ENCODE data around the gene CRLF2. TPM values are rescaled to one million over a fixed set of nuclear protein-coding genes. Genes with fewer than 3 reads are reported as not detected.

CRLF2 gene
- total RNA-seq, 1 experiment from 2014 or later = not detected

DNA sequence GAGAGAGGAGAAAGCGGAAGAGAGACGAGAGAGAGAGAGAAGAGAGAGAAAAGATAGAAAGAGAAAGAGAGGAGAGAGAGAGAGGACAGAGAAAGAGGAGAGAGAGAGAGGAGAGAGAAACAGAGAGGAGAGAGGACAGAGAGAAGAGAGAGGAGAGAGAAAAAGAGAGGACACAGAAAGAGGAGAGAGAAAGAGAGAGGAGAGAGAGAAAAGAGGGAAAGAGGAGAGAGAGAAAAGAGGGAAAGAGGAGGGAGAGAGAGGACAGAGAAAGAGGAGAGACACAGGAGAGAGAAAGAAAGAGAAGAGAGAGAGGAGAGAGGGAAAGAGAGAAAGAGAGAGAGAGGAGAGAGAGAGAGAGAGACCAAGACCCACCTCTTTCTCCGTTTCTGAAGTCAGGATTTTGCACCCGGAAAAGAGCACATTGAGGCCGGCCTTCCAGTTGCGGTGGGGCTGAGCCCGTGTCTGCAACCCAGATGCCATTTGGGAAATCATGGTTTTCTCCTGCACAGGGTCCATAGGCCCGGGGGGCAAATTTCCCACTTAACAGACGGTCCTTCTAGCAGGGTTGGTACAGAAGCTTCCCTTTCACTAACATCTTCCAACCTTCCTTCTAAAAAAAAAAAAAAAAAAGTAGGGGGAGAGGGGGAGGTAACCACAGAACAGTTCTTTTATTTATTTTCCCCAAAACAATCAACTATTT lies 60.9 kb downstream of the CRLF2 start:
- DNase-seq (ENCODE audit: unreplicated experiment) = no peak
- Mint-ChIP-seq H3K9me3 (ENCODE audit: unreplicated experiment) (peaks cover 17% of the 10 kb centered on the region), H3K27ac (ENCODE audit: low read depth, unreplicated experiment) (no peak overlapping the region), H3K4me3 (ENCODE audit: unreplicated experiment) (no peak overlapping the region), H3K36me3 (ENCODE audit: insufficient read depth, unreplicated experiment) (no peaks in the 10 kb centered on the region), H3K4me1 (ENCODE audit: insufficient read depth, unreplicated experiment) (no peaks in the 10 kb centered on the region), H3K27me3 (ENCODE audit: insufficient read depth, unreplicated experiment) (peaks cover 22% of the 10 kb centered on the region)
- intact Hi-C loops (cut with micrococcal nuclease) = no loop called here
- ChIA-PET POLR2A (no interaction called here), CTCF (no interaction called here)
- TF ChIP-seq, protein P1, sequence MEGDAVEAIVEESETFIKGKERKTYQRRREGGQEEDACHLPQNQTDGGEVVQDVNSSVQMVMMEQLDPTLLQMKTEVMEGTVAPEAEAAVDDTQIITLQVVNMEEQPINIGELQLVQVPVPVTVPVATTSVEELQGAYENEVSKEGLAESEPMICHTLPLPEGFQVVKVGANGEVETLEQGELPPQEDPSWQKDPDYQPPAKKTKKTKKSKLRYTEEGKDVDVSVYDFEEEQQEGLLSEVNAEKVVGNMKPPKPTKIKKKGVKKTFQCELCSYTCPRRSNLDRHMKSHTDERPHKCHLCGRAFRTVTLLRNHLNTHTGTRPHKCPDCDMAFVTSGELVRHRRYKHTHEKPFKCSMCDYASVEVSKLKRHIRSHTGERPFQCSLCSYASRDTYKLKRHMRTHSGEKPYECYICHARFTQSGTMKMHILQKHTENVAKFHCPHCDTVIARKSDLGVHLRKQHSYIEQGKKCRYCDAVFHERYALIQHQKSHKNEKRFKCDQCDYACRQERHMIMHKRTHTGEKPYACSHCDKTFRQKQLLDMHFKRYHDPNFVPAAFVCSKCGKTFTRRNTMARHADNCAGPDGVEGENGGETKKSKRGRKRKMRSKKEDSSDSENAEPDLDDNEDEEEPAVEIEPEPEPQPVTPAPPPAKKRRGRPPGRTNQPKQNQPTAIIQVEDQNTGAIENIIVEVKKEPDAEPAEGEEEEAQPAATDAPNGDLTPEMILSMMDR (IDR thresholded peaks at IDR 0.05; ENCODE audit: unreplicated experiment) = no peak
- no TSS peak for BruUV-seq (replicated peaks)

DNA sequence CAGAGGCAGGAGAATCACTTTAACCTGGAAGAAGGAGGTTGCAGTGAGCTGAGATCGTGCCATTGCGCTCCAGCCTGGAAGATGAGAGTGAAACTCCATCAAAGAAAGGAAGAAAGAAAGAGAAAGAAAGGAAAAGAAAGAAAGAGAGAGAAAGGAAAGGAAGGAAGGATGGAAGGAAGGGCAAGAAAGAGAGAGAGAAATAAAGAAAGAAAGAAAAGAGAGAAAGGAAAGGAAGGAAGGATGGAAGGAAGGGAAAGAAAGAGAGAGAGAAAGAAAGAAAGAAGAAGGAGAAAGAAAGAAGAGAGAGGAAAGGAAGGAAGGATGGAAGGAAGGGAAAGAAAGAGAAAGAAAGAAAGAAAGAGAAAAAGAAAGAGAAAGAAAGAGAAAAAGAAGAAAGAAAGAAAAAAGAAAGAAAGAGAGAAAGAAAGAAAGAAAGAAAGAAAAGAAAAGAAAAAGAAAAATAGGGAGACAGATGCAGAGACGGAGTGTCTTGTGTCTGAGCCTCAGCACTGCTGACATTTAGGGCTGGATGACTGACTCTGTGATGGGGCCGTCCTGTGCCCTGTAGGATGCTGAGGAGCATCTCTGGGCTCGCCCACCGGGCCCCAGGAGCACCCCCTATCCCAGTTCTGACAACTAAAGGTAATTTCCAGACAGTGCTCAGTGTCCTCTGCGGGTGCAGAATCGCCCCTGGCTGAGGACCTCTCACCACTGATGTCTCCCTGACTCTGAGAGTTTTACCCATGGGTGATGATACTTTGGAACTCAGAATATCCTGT lies 61.7 kb downstream of the CRLF2 start:
- Mint-ChIP-seq H3K27ac (ENCODE audit: low read depth, unreplicated experiment) (no peak overlapping the region), H3K4me1 (ENCODE audit: insufficient read depth, unreplicated experiment) (no peaks in the 10 kb centered on the region), H3K27me3 (ENCODE audit: insufficient read depth, unreplicated experiment) (peaks cover 22% of the 10 kb centered on the region), H3K36me3 (ENCODE audit: insufficient read depth, unreplicated experiment) (no peaks in the 10 kb centered on the region), H3K9me3 (ENCODE audit: unreplicated experiment) (peaks cover 17% of the 10 kb centered on the region), H3K4me3 (ENCODE audit: unreplicated experiment) (no peak overlapping the region)
- no peak for DNase-seq (ENCODE audit: unreplicated experiment)
- no TSS peak for BruUV-seq (replicated peaks)
- intact Hi-C loops (cut with micrococcal nuclease) = no loop called here
- TF ChIP-seq, protein P1 (IDR thresholded peaks at IDR 0.05; ENCODE audit: unreplicated experiment) = no peak
- ChIA-PET POLR2A (no interaction called here), CTCF (no interaction called here)

GRCh38 chrX:1147611-1148515 lies 64.6 kb downstream of the CRLF2 start:
- ChIA-PET CTCF (no interaction called here), POLR2A (no interaction called here)
- H3K9me3 Mint-ChIP-seq (ENCODE audit: unreplicated experiment) = peaks cover 28% of the 10 kb centered on the region
- DNase-seq (ENCODE audit: unreplicated experiment) = no peak
- H3K4me3 Mint-ChIP-seq (ENCODE audit: unreplicated experiment) = no peak overlapping the region
- TF ChIP-seq, protein P1 (IDR thresholded peaks at IDR 0.05; ENCODE audit: unreplicated experiment) = no peak
- H3K4me1 Mint-ChIP-seq (ENCODE audit: insufficient read depth, unreplicated experiment) = no peaks in the 10 kb centered on the region
- H3K36me3 Mint-ChIP-seq (ENCODE audit: insufficient read depth, unreplicated experiment) = no peaks in the 10 kb centered on the region
- no peak overlapping the region for H3K27ac Mint-ChIP-seq (ENCODE audit: low read depth, unreplicated experiment)
- intact Hi-C loops (cut with micrococcal nuclease) = no loop called here
- H3K27me3 Mint-ChIP-seq (ENCODE audit: insufficient read depth, unreplicated experiment) = peaks cover 22% of the 10 kb centered on the region
- no TSS peak for BruUV-seq (replicated peaks)

DNA sequence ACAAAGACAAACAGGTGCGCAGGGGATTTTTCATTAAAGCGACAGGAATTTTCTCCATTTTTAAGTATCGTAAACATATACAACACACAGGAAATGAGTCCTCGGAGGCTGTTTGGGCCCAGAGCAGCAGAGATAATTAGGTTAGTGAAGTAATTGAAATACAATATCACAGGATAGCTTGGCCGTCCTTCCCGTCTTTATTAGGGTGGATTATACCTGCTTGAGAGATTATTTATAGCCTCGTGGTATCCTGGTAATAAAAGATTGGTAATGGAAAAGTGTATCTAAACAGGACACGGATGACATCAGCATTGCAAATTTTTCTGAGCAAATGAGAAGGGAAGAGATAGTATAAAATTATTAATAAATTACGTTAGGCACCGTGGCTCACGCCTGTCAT lies 68.2 kb downstream of the CRLF2 start:
- TF ChIP-seq, protein P1 (IDR thresholded peaks at IDR 0.05; ENCODE audit: unreplicated experiment) = no peak
- ChIA-PET POLR2A (no interaction called here), CTCF (no interaction called here)
- intact Hi-C loops (cut with micrococcal nuclease) = no loop called here
- Mint-ChIP-seq H3K27ac (ENCODE audit: low read depth, unreplicated experiment) (no peak overlapping the region), H3K36me3 (ENCODE audit: insufficient read depth, unreplicated experiment) (no peaks in the 10 kb centered on the region), H3K9me3 (ENCODE audit: unreplicated experiment) (peaks cover 11% of the 10 kb centered on the region), H3K27me3 (ENCODE audit: insufficient read depth, unreplicated experiment) (no peaks in the 10 kb centered on the region), H3K4me3 (ENCODE audit: unreplicated experiment) (no peak overlapping the region), H3K4me1 (ENCODE audit: insufficient read depth, unreplicated experiment) (no peaks in the 10 kb centered on the region)
- DNase-seq (ENCODE audit: unreplicated experiment) = no peak
- no TSS peak for BruUV-seq (replicated peaks)

Data from MCF 10A (cell line).